ENCODE data around the gene STAT1. TPM values are rescaled to one million over a fixed set of nuclear protein-coding genes. Genes with fewer than 3 reads are reported as not detected.

Gene STAT1
- total and polyA plus RNA-seq, 9 of the 15 experiments (the other 6 are each of a cell fraction or from before 2014, with no cell fraction given), result 8.7 to 34.4 (median 26.8) TPM

DNA sequence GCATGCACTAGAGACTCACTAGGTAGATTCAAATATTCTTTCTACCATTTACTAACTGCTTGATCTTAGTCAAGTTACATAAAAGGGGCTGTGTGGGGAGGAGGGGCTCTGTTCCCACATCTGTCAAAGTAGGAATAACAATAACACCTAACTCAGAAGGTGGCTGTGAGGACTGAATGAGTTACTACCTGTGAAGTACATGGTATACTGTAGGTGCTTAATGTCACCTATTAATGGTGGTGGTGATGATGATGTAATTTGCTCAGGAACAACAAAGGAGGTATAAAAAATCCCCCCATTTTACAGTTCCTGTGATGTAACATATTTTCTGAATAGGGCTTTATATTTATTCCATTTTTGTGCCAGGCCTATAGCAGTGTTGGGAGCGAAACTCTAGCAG is 40.7 kb downstream of the STAT1 start (continued):
- TF ChIP-seq GATAD2A (IDR thresholded peaks at IDR 0.05) (no peak), PTRF (tag; IDR thresholded peaks at IDR 0.05) (no peak), CBFA2T3 (IDR thresholded peaks at IDR 0.05) (no peak), MTF1 (CRISPR knock-in tag; IDR thresholded peaks at IDR 0.05; ENCODE audit: borderline replicate concordance) (no peak), PRMT5 (CRISPR knock-in tag; IDR thresholded peaks at IDR 0.05) (no peak), ZNF764 (CRISPR knock-in tag; IDR thresholded peaks at IDR 0.05; ENCODE audit: low read depth) (no peak), KDM2B (CRISPR knock-in tag; IDR thresholded peaks at IDR 0.05) (no peak), ZNF217 (CRISPR knock-in tag; IDR thresholded peaks at IDR 0.05) (no peak)
- TF ChIP-seq, protein P1, sequence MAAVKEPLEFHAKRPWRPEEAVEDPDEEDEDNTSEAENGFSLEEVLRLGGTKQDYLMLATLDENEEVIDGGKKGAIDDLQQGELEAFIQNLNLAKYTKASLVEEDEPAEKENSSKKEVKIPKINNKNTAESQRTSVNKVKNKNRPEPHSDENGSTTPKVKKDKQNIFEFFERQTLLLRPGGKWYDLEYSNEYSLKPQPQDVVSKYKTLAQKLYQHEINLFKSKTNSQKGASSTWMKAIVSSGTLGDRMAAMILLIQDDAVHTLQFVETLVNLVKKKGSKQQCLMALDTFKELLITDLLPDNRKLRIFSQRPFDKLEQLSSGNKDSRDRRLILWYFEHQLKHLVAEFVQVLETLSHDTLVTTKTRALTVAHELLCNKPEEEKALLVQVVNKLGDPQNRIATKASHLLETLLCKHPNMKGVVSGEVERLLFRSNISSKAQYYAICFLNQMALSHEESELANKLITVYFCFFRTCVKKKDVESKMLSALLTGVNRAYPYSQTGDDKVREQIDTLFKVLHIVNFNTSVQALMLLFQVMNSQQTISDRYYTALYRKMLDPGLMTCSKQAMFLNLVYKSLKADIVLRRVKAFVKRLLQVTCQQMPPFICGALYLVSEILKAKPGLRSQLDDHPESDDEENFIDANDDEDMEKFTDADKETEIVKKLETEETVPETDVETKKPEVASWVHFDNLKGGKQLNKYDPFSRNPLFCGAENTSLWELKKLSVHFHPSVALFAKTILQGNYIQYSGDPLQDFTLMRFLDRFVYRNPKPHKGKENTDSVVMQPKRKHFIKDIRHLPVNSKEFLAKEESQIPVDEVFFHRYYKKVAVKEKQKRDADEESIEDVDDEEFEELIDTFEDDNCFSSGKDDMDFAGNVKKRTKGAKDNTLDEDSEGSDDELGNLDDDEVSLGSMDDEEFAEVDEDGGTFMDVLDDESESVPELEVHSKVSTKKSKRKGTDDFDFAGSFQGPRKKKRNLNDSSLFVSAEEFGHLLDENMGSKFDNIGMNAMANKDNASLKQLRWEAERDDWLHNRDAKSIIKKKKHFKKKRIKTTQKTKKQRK (IDR thresholded peaks at IDR 0.05; ENCODE audit: borderline replicate concordance, low read depth, low read length), result no peak
- TF ChIP-seq, protein P2, sequence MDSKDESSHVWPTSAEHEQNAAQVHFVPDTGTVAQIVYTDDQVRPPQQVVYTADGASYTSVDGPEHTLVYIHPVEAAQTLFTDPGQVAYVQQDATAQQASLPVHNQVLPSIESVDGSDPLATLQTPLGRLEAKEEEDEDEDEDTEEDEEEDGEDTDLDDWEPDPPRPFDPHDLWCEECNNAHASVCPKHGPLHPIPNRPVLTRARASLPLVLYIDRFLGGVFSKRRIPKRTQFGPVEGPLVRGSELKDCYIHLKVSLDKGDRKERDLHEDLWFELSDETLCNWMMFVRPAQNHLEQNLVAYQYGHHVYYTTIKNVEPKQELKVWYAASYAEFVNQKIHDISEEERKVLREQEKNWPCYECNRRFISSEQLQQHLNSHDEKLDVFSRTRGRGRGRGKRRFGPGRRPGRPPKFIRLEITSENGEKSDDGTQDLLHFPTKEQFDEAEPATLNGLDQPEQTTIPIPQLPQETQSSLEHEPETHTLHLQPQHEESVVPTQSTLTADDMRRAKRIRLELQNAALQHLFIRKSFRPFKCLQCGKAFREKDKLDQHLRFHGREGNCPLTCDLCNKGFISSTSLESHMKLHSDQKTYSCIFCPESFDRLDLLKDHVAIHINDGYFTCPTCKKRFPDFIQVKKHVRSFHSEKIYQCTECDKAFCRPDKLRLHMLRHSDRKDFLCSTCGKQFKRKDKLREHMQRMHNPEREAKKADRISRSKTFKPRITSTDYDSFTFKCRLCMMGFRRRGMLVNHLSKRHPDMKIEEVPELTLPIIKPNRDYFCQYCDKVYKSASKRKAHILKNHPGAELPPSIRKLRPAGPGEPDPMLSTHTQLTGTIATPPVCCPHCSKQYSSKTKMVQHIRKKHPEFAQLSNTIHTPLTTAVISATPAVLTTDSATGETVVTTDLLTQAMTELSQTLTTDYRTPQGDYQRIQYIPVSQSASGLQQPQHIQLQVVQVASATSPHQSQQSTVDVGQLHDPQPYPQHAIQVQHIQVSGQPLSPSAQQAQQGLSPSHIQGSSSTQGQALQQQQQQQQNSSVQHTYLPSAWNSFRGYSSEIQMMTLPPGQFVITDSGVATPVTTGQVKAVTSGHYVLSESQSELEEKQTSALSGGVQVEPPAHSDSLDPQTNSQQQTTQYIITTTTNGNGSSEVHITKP (IDR thresholded peaks at IDR 0.05; ENCODE audit: partially characterized antibody), result no peak
- TF ChIP-seq, protein P3, sequence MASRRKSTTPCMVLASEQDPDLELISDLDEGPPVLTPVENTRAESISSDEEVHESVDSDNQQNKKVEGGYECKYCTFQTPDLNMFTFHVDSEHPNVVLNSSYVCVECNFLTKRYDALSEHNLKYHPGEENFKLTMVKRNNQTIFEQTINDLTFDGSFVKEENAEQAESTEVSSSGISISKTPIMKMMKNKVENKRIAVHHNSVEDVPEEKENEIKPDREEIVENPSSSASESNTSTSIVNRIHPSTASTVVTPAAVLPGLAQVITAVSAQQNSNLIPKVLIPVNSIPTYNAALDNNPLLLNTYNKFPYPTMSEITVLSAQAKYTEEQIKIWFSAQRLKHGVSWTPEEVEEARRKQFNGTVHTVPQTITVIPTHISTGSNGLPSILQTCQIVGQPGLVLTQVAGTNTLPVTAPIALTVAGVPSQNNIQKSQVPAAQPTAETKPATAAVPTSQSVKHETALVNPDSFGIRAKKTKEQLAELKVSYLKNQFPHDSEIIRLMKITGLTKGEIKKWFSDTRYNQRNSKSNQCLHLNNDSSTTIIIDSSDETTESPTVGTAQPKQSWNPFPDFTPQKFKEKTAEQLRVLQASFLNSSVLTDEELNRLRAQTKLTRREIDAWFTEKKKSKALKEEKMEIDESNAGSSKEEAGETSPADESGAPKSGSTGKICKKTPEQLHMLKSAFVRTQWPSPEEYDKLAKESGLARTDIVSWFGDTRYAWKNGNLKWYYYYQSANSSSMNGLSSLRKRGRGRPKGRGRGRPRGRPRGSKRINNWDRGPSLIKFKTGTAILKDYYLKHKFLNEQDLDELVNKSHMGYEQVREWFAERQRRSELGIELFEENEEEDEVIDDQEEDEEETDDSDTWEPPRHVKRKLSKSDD (conservative IDR thresholded peaks at IDR 0.05; ENCODE audit: low read length), result no peak
- TF ChIP-seq, protein P4, sequence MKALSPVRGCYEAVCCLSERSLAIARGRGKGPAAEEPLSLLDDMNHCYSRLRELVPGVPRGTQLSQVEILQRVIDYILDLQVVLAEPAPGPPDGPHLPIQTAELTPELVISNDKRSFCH (CRISPR knock-in tag; IDR thresholded peaks at IDR 0.05), result no peak
- TF ChIP-seq, protein P4 (tag; IDR thresholded peaks at IDR 0.05), result no peak

Measured in K562 (cell line).